H1 (cell line): ENCODE data around the gene TROAP. TPM values are rescaled to one million over a fixed set of nuclear protein-coding genes. Genes with fewer than 3 reads are reported as not detected.

Source experiments
- BCL11A ChIP-seq, 2 experiments: IDR thresholded peaks; one replicate each; pipeline ENCODE4 v1.6.1; 2011; ENCODE audit warnings: low read depth in 2 of 2, low read length in 2 of 2, mild to moderate bottlenecking in 2 of 2
- E2F6 ChIP-seq: IDR thresholded peaks from 2 replicates; pipeline ENCODE4 v1.6.1; 2012; ENCODE audit warnings: inconsistent platforms
- JUND ChIP-seq: IDR thresholded peaks from 2 replicates; pipeline ENCODE4 v1.6.1; 2011; ENCODE audit warnings: mild to moderate bottlenecking, improper control_type of control experiment, low read length
- KDM4A ChIP-seq: IDR thresholded peaks from one replicate; pipeline ENCODE4 v1.7.1; 2012; ENCODE audit warnings: low read depth, mild to moderate bottlenecking, moderate library complexity, low read length, inconsistent platforms; ENCODE audit not compliant: severe bottlenecking
- KDM5A ChIP-seq: fragments of 200-600 bp; IDR thresholded peaks from 2 replicates; pipeline ENCODE4 v1.7.1; 2012; ENCODE audit warnings: mild to moderate bottlenecking, low read length, inconsistent platforms, mixed read lengths
- POLR2AphosphoS5 ChIP-seq: IDR thresholded peaks from 2 replicates; pipeline ENCODE4 v1.6.1; 2011; ENCODE audit warnings: low read depth, low read length
- RBBP5 ChIP-seq: IDR thresholded peaks from 2 replicates; pipeline ENCODE4 v1.7.1; 2012; ENCODE audit warnings: low read depth, mild to moderate bottlenecking, inconsistent platforms, low read length, moderate library complexity, borderline replicate concordance
- RNF2 ChIP-seq: fragments of 200-900, 300-1000 bp; sonication (generic); IDR thresholded peaks from 2 replicates; pipeline ENCODE4 v1.7.1; 2016; ENCODE audit warnings: borderline replicate concordance, low read depth, mild to moderate bottlenecking, antibody characterized with exemption, low read length; ENCODE audit not compliant: poor library complexity, severe bottlenecking; ENCODE audit errors: missing control alignments
- RXRA ChIP-seq: IDR thresholded peaks from 2 replicates; pipeline ENCODE4 v1.6.1; 2011; ENCODE audit warnings: low read depth, mild to moderate bottlenecking, low read length, moderate library complexity; ENCODE audit not compliant: insufficient read depth
- SAP30 ChIP-seq: fragments of 300-600 bp; sonication (generic); IDR thresholded peaks from 2 replicates; pipeline ENCODE4 v1.7.1; 2012; ENCODE audit warnings: low read length, moderate library complexity, mild to moderate bottlenecking, inconsistent platforms; ENCODE audit not compliant: insufficient read depth, insufficient replicate concordance
- SIN3A ChIP-seq, 2 experiments: IDR thresholded peaks in 1 of 2; conservative IDR thresholded peaks in 1 of 2; 2 replicates each; pipeline ENCODE4 v1.6.1; 2011 to 2012; ENCODE audit warnings: low read length in 2 of 2, improper control_type of control experiment in 1 of 2, low read depth in 1 of 2, mild to moderate bottlenecking in 1 of 2
- SIRT6 ChIP-seq: IDR thresholded peaks from one replicate; pipeline ENCODE4 v1.7.1; 2012; ENCODE audit warnings: low read length, inconsistent platforms
- TAF7 ChIP-seq: optimal IDR thresholded peaks from 2 replicates; pipeline ENCODE3; 2011; ENCODE audit warnings: low read depth, mild to moderate bottlenecking, inconsistent platforms, low read length, moderate library complexity, borderline replicate concordance
- polyA plus RNA-seq, 7 experiments: library from polyadenylated mRNA; depleted of rRNA in 3 of 7; stranded (reverse) in 5 of 7; unstranded in 2 of 7; fragments of >200 nt in 5 of 7; fragments of 200-250 nt in 2 of 7; gene quantifications; 1 replicate in 5 of 7; 2 replicates in 1 of 7; 4 replicates in 1 of 7; pipeline versions ENCODE4 v1.2.1 to v1.2.3, GENCODE V29; 2011 to 2013; ENCODE audit warnings: missing spikeins in 2 of 7, mixed read lengths in 2 of 7
- total RNA-seq: library from RNA; stranded (reverse); fragmentation: NEBNext Ultra II Directional; extraction: Animal tissue kit (Norgen Biotek cat#: 25700); gene quantifications from 2 replicates; pipeline ENCODE4 v1.2.1, GENCODE V29; 2021
- TF ChIP-seq, protein P1 (sequence below): IDR thresholded peaks from 2 replicates; pipeline ENCODE4 v1.6.1; 2012; ENCODE audit warnings: low read length, inconsistent platforms
- TF ChIP-seq, protein P2 (sequence below): IDR thresholded peaks from 2 replicates; pipeline ENCODE4 v1.6.1; 2012; ENCODE audit warnings: inconsistent platforms

The TROAP gene
- total and polyA plus RNA-seq, 2 of the 8 experiments (the other 6 are each of a cell fraction or from before 2014, with no cell fraction given) = 36.7 to 52.0 TPM

DNA sequence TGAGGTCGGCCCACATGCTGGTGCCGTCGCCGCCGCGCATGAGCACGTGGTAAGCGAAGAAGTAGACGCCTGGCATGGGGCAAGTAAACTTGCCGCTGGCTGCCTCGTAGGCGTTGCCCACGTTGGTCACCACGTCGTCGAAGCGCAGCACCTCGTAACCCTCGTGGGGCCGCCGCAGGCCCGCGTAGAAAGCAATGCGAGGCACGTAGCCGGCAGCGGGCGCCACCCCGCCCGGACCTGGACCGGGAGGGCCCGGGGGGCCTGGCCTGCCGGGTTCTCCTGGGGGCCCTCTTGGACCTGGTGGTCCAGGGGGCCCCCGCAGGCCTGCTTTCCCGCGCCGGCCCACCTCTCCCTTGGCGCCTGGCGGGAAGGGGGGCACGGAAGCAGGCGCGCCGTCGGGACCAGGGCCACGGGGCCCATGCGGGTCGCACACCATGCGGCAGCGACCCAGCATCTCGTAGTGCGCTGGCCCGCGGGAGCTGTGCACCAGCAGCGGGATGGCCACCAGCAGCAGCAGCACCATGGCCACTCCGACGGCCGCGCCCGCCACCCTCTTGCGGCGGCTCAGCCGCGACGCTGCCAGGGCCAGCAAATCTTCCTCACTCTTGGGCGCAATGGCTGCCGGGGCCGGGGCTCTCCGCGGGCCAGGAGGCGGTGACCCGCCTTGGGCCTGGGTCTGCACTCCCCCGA, 13.0 kb downstream of the TROAP start (continued):
- TF ChIP-seq, protein P1, sequence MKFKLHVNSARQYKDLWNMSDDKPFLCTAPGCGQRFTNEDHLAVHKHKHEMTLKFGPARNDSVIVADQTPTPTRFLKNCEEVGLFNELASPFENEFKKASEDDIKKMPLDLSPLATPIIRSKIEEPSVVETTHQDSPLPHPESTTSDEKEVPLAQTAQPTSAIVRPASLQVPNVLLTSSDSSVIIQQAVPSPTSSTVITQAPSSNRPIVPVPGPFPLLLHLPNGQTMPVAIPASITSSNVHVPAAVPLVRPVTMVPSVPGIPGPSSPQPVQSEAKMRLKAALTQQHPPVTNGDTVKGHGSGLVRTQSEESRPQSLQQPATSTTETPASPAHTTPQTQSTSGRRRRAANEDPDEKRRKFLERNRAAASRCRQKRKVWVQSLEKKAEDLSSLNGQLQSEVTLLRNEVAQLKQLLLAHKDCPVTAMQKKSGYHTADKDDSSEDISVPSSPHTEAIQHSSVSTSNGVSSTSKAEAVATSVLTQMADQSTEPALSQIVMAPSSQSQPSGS = no peak
- TF ChIP-seq KDM4A (peak; percentile 69), RNF2 (peak; percentile 24), RXRA (no peak), SIN3A (conservative IDR thresholded peaks at IDR 0.05 in 1 of 2, IDR thresholded peaks at IDR 0.05 in 1 of 2; ENCODE audit: low read depth in 1 of 2, low read length in 2 of 2) (no peak), JUND (no peak), E2F6 (peak; percentile 97), POLR2AphosphoS5 (no peak), RBBP5 (peak; percentile 47; the same call in 1 of the 2 replicates), BCL11A (IDR thresholded peaks at IDR 0.05; ENCODE audit: low read depth in 2 of 2, low read length in 2 of 2) (no peak), KDM5A (no peak), SIRT6 (no peak), TAF7 (no peak), SAP30 (no peak)
- TF ChIP-seq, protein P2, sequence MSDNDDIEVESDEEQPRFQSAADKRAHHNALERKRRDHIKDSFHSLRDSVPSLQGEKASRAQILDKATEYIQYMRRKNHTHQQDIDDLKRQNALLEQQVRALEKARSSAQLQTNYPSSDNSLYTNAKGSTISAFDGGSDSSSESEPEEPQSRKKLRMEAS = peak; percentile 99
